GM13977 (cell line): ENCODE measurements around the gene PROSER2.

Experiments used
- DNase-seq: peaks from one replicate; pipeline ENCODE4 v3.0.0; 2012; ENCODE audit warnings: low spot score
- CTCF ChIP-seq: IDR thresholded peaks from 2 replicates; pipeline ENCODE4 v1.5.1; 2012; ENCODE audit warnings: mild to moderate bottlenecking, control low read depth; ENCODE audit not compliant: insufficient read depth; ENCODE audit errors: extremely low read depth, missing control alignments
- in situ Hi-C: fragments of 300-500 bp; cut with MboI; formaldehyde crosslinking; loops from one replicate; pipeline ENCODE4 v1.12.0; 2022; ENCODE audit warnings: low sequenced_read_pairs, low pct_unique_long_range_greater_than_20kb, mixed read lengths, inconsistent platforms; ENCODE audit not compliant: unreplicated experiment

Gene PROSER2

GRCh38 chr10:11837372-11838161, 14.4 kb downstream of the PROSER2 start:
- no peak for DNase-seq
- TF ChIP-seq CTCF: no peak
- in situ Hi-C loops: no loop called here

- in situ Hi-C loops: no loop called here
- no peak for DNase-seq
- TF ChIP-seq CTCF: no peak
Observed at GRCh38 chr10:11838298-11838852, 15.2 kb downstream of the PROSER2 start.

DNA sequence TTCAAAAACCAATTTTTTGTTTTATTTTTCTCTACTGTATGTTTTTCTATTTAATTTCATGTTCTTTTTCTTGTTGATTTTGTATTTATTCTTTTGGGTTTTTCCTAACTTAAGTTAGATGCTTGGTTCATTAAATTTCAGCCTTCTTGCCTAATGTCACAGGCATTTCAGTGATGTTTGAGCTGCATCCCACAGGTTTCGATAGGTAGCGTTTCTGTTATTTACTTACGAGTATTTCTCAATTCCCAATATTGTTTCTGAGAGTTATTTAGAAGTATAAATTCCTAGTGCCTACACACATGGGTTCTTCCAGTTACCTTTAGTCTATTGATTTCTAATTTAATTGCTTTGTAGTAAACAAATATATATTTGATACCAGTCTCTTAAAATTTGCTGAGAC, 18.2 kb downstream of the PROSER2 start:
- in situ Hi-C loops: no loop called here
- no peak for DNase-seq
- TF ChIP-seq CTCF: no peak

GRCh38 chr10:11842411-11842810, 19.3 kb downstream of the PROSER2 start:
- TF ChIP-seq CTCF: no peak
- no peak for DNase-seq
- in situ Hi-C loops: no loop called here

- DNase-seq: no peak
- in situ Hi-C loops: no loop called here
- TF ChIP-seq CTCF: no peak
Observed at GRCh38 chr10:11845113-11845512, 22.0 kb downstream of the PROSER2 start.

- DNase-seq: no peak
- TF ChIP-seq CTCF: no peak
- in situ Hi-C loops: no loop called here
Observed at GRCh38 chr10:11846542-11846941, 23.4 kb downstream of the PROSER2 start.

GRCh38 chr10:11849277-11849676, 26.1 kb downstream of the PROSER2 start:
- DNase-seq: no peak
- in situ Hi-C loops: no loop called here
- TF ChIP-seq CTCF: no peak
